GM18870 (cell line): Measurements from ENCODE around the gene GALR3.

Experiments used
- ATAC-seq: cut with Tn5 transposase; IDR thresholded peaks from one replicate; pipeline ENCODE4 v1.9.1; 2021; ENCODE audit warnings: moderate library complexity; ENCODE audit not compliant: unreplicated experiment

GALR3 gene

DNA sequence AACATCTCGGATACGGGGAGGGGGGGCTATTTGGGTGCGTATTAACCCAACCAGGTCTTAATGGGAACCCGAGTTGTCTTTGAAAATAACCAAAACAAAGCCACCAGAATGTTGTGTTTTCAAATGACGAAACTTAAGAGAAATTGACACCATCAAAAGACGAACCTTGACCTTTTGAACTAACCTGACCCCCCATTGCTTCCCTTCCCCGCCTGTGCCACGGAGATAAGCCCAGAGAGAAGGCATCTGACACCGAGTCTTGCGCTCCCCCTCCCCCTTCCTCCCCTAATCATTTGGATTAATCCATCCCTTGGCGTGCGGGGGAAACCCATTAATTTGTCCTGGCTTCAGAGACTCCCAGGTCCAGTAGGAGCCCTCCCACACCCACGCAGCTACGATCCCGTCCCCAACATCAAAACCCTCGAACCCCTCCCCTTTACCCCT, 20.0 kb upstream of the GALR3 start:
- no peak for ATAC-seq

DNA sequence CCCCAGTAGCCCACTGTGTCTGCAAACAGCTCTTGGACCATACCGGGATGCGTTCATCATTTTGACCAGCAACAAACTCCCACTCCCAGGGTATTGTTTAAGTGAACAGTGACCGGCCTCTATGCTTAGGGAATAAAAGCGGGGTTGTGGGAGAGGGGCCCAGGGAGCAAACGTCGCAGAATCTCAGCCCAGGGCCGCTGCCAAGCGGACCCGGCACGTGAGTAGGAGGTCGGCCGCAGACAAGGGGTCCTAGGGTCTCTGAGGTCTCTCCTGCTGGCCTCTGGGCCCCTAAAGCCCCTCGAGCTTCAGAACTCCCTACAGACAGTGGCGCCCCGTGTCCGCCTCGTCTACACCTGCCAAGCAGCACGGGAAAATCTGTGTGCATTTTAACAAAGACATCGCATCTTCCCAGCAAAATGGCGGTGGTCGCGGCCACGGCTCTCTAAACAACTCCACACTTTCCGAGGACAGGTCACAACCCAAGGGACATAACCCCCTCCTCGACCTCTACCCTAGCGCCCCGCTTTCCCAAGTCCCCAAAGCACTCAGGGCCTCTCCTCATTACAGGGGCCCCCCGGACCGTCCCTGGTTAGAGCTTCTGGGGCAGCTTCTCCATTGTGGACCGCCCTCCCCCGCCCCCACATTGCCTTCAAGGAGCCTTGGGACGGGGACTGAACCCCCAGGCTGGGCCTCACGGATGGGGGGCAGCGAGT, 19.4 kb upstream of the GALR3 start:
- ATAC-seq = no peak

DNA sequence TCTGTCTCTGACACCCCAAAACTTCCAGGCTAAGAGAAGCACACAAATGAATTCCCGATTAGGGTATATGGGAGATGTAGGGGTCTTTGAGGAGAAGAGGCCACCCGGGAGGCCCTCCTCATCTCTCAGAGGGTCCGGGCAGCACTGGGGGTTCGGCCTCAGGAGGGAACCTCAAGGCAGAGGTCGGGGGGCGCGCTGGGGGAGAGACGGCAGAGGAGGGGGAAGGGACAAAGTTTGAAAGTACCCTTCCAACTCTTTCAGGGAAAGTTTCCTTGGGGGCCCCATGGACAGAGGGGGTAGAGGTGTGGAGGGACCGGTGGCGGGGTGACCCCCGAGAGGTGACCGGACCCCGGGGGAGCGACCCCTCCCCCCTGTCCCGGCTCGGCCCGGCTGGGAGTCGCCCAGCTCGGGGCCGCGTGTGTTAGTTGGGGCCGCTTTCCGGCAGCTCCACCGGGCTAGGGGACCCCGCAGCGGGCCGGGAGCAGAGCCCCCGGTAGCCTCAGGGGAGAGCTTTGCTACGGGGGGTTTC, 18.8 kb upstream of the GALR3 start:
- ATAC-seq = no peak

DNA sequence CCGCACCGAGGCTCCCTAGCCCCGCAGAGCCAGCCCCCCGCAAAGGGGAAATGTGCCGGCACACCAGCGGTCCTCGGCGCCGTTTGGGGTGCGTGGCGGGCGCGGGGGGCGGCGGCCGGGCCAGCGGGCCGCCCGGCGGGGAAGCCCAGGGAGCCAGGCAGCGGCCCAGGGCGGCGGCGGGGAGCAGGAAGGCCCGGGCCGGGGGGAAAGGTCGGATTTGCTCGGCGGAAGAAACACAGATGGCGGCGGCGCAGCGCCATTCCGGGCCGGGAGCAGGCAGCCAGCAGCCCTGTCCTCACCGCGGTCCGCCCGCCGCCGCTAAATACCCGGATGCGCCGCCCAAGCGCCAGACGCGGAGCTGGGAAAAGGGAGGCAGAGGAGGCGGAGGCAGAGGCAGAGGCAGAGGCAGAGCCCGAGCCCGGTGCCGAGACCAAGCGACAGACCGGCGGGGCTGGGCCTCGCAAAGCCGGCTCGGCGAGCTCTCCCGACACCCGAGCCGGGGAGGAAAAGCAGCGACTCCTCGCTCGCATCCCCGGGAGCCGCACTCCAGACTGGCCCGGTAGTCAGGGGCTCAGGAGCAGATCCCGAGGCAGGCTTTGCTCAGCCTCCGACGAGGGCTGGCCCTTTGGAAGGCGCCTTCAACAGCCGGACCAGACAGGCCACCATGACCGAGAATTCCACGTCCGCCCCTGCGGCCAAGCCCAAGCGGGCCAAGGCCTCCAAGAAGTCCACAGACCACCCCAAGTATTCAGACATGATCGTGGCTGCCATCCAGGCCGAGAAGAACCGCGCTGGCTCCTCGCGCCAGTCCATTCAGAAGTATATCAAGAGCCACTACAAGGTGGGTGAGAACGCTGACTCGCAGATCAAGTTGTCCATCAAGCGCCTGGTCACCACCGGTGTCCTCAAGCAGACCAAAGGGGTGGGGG, 18.0 kb upstream of the GALR3 start:
- ATAC-seq = no peak

DNA sequence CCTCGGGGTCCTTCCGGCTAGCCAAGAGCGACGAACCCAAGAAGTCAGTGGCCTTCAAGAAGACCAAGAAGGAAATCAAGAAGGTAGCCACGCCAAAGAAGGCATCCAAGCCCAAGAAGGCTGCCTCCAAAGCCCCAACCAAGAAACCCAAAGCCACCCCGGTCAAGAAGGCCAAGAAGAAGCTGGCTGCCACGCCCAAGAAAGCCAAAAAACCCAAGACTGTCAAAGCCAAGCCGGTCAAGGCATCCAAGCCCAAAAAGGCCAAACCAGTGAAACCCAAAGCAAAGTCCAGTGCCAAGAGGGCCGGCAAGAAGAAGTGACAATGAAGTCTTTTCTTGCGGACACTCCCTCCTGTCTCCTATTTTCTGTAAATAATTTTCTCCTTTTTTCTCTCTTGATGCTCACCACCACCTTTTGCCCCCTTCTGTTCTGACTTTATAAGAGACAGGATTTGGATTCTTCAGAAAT, 17.3 kb upstream of the GALR3 start:
- no peak for ATAC-seq

DNA sequence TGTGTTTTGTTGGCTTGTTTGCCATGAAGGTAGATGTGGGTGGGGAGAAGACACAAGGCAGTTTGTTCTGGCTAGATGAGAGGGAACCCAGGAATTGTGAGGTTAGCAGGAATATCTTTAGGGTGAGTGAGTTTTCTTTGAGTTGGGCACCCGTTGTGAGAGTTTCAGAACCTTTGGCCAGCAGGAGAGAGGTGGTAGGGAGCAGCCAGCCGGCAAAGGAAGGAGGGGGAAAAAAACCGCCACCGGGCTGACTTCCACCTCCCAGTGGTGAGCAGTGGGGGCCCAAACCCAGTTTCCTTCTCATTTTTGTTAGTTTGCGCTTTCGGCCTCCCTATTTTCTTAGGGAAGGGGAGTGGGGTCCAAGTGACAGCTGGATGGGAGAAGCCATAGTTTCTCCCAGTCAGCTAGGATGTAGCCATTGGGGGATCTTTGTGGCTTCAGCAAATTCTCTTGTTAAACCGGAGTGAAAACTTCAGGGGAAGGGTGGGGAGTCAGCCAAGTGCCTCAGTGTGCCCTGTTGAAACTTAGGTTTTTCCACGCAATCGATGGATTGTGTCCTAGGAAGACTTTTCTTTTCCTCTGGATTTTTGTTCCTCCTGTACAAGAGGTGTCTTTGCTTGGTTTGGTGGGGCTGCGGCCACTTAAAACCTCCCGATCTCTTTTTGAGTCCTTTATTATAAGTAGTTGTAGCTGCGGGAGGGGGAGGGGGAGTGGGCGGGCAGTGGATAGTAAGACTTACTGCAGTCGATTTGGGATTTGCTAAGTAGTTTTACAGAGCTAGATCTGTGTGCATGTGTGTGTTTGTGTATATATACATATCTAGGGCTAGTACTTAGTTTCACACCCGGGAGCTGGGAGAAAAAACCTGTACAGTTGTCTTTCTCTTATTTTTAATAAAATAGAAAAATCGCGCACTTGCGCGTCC, 16.5 kb upstream of the GALR3 start:
- no peak for ATAC-seq

DNA sequence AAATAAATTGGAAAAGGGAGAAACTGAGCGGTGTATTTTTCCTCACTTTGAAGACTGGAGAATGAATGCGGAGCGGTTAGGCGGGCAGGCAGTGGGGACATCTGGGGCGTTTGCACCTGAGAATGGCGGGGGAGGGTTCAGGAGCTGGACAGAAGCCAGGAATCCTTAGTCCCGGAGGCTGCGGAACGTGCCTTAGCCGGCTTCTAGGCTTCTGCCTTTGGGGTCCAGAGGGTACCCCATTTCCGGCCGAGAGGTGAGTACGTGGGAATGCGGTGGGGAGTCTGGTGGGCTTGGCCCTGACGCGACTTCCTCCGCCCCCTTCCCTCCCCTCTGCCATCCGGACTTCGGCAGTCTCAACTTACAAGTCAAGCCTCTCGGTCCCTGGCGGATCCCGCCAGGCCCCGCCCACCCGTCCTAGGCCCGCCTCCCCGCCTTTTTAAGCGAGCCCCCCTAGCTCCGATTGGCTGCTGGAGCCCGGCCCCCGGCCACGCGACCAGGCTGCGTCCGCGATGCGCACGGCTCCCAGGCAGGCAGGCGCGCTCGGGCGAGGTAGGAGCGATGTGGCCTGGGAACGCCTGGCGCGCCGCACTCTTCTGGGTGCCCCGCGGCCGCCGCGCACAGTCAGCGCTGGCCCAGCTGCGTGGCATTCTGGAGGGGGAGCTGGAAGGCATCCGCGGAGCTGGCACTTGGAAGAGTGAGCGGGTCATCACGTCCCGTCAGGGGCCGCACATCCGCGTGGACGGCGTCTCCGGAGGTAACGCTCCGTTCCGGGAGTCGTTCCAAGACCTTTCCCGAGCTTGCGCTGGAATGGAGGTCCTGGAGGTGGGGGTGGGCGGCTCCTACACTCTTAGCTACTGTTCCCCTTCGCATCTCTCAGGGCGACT, 15.5 kb upstream of the GALR3 start, which contains the start of gene GCAT:
Gene GCAT (plus strand): TSS at position 525 of the 884 bp plus-strand sequence. CDS start 34 bp downstream, at position 559.
- ATAC-seq = no peak

DNA sequence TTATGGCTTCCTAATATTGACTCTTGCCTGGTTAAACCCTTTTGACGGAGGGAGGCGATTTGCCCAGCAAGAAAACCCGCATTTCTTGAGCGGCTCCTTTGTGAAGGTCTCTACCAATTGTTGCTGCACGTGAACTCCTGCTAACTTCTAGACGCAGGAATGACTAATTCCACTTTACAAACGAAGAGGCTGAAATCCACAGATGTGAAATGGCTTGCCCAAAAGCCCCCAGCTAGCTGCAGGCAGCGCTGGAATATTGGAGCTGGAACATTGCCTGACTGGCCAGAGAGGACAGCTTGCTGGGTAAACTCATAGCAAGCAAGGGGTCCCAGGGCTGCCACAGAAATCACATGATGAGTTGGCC, 14.9 kb upstream of the GALR3 start:
- ATAC-seq = no peak

DNA sequence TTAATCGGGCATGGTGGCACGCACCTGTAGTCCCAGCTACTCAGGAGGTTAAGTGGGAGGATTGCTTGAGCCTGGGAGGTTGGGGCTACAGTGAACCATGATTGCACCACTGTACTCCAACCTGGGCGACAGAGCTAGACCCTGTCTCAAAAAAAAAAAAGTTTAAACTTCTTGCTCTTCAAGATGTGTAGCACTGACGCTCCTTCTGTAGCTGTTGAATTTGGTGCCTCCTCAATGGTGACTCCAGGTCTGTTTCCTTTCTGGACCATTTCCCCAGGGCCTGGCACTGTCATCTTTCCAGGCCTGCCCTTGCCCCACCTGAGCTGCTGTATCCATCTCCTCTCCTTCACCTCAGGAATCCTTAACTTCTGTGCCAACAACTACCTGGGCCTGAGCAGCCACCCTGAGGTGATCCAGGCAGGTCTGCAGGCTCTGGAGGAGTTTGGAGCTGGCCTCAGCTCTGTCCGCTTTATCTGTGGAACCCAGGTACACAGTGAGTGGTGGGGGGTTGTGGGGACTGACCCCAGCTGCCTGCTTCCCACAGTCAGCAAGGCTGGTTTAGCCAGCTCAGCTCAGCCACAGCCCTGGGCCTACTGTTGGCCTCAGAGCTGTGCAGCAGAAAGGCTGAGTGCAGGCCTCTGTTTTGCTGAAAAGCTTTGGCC, 13.4 kb upstream of the GALR3 start:
- no peak for ATAC-seq

DNA sequence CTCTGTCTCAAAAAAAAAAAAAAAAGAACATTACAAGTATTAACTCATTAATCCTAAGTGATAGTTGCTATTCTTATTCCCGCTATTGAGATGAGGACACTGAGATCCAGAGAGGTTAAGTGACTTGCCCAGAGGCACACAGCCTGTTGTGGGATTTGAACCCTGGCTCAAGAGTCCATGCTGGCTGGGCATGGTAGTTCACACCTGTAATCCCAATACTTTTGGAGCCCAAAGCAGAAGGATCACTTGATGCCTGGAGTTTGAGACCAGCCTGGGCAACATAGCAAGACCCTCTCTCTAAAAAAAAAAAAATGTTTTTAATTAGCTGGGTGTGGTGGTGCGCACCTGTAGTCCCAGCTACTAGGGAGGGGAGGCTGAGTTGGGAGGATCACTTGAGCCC, 11.3 kb upstream of the GALR3 start:
- ATAC-seq = no peak

DNA sequence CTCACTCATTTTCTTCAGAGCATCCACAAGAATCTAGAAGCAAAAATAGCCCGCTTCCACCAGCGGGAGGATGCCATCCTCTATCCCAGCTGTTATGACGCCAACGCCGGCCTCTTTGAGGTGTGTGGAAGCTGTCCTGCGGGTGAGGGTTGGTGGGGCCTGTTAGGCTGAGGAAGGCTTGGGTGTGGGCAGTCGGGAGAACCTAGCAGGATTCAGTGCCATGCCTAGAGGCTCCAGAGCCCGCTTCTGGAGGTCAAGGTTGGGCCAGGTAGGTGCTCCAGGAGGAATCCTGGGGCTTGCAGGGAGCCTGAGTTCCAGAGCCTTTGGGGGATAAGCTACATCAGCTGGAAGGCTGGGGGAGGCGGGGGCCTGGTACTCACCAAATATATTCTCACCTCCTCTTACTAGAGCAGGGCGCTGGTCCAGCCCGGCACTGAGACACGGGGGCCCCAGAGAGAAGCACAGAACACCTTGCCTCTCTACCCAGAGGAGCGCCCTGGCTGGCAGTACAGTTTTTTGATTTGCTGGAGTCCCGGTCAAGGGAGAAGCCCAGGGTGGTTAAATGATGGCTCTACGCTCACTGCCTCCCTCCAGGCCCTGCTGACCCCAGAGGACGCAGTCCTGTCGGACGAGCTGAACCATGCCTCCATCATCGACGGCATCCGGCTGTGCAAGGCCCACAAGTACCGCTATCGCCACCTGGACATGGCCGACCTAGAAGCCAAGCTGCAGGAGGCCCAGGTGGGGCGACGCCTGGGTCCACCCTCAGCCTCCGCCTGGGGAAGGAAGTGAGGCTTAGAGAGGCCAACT, 10.1 kb upstream of the GALR3 start:
- ATAC-seq = no peak

DNA sequence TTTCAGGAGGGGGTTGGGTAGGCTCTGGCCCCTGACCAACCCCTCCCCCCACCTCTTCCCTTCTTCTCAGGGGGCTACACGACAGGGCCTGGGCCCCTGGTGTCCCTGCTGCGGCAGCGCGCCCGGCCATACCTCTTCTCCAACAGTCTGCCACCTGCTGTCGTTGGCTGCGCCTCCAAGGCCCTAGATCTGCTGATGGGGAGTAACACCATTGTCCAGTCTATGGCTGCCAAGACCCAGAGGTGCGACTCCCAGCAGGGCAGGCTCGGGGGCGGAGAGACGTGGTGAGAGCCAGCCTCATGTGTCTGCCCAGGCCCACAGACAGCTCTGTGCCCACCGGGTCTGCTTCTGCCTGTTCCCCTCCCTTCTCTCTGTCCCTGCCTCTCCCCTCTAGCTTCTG, 7.6 kb upstream of the GALR3 start:
- ATAC-seq = no peak

DNA sequence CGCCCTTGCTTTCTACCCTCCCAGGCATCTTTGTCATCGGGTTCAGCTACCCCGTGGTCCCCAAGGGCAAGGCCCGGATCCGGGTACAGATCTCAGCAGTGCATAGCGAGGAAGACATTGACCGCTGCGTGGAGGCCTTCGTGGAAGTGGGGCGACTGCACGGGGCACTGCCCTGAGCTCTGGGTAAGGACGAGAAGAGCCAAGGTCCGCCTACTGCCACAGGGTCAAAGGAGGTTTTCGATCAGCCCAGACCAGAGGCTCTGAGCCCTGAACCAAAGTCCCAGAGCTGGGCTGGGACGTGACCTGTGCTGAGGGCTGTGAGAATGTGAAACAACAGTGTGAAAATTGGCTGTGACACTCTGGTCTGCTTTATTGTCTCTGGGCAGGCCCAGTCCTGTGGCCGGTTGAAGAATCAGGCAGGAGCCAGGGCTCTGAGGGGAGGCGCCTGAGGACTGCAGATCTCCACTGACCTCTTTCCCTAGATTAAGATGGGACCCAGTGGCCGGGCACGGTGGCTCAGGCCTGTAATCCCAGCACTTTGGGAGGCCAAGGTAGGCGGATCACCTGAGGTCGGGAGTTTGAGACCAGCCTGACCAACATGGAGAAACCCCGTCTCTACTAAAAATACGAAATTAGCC, 6.5 kb upstream of the GALR3 start:
- ATAC-seq = no peak

DNA sequence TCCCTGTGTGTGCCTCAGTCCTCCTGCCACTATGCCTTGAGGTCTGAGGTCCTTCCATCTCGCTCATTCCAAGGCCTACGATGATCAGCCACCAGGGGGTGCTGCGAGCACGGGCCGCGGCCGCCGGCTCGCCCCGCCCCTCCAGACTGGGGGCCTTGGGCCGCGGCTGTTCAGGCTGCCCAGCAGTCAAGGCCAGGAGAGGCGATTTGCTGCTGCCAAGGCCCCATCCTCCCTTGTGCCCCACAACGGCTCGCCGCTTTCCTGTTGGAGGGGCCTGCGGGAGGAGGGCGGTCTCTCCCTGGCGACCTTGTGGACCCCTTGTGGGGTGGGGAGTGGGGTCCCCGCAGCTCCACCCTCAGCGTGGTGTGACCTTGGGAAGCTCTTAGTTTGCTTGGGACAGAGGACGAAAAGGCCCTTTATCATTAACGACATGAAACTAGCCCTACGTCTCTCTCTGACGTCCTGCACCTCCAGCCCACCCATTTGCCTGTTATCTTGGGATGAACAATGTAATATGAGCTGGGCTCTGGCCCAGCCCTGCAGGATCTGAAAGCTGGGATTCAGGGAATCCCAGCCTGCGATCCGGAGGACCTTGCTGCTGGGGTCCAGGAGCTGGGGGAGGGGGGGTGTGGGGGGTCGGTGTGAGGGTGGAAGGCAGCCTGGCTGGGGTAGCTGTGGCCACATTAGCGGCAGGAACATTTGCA, 5.3 kb upstream of the GALR3 start:
- ATAC-seq = no peak

DNA sequence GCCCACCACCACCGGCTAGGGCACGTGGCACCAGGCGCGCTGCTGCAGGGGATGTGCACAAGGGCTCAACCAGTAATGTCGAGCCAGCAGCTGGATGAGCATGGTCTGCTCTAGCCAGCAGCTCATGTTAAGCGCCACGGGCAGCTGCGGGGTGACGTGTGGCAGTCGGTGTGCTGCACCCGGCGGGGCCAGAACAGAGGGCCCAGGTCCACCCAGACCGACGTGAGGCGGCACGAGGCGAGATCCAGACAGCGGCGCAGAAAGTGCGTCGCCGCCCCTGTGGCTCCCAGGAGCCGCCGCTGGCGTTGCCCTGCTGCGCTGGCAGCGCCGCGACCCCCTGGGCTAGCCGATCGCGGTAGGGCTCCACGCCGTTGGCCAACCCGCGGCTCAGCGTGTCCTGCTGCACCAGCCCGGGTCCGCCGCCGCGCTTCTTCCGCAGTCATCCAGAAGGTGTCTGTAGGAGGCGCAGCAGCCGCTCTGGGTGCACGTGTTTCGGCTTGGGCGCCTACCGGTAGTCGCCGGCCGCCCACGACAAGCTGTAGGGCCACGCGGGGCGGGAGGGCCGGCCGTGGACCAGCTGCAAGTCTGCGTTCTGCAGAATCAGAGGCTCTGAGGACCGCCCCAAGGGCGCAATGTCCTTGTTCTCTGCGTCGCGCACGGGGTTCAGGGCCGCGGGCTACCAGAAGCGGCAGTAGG, 4.6 kb upstream of the GALR3 start:
- no peak for ATAC-seq

DNA sequence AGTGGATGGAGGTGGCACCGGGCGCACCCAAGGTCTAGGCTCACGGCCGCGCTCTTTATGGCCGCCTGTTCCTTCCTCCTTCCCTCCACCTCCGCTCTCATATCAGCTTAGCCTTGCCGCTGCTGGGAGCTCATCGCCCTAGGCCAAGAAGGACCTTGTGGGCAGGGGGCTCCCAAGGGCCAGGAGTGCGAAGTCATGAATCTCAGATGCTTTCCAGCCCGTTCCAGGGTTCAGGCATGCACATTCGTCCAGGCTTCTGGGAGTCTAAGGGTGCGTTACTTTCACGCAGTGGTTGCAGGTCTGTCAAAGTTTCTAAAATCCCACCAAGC, 4.1 kb upstream of the GALR3 start:
- ATAC-seq = no peak

DNA sequence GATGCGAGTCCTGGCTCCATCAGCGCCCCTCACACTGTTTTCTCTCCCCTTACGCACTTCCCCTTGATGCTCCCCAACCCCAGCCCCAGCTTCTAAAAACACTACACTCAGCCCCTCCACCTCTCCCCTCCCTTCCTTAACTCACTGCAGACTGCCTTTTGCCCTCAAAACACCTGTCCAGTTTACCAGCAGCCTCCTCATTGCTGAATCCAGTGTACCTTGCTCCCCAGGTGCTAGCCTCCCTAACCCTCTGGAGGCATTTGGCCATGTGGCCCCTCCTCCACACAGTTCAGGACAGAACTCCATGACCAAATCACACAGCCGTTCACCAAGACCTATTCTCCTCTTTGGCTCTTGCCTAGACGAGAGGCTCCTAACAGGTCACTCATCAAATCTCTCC, 2.8 kb upstream of the GALR3 start:
- no peak for ATAC-seq
